Measurements from ENCODE around the gene SP2. TPM values are rescaled to one million over a fixed set of nuclear protein-coding genes. Genes with fewer than 3 reads are reported as not detected.

The SP2 gene
- total and polyA plus RNA-seq, 10 donors = 4.5 to 22.6 (median 15.1) TPM

- peaks cover 4 to 95% (median 68%) of the 10 kb centered on the region in 7 donors for H3K27me3 ChIP-seq (replicated peaks in 1 of 7)
- intact Hi-C loops (cut with DNase I; ENCODE audit: low total_unique reads) = no loop called here
- no peaks in the 10 kb centered on the region for H3K36me3 ChIP-seq
- WGBS, 5 donors = 63 to 73% (median 70%) methylated on average over 22 to 23 of the region's 23 CpGs
- TF ChIP-seq POLR2AphosphoS5 (IDR thresholded peaks at IDR 0.05) = no peak
- TF ChIP-seq POLR2A (IDR thresholded peaks at IDR 0.05) = no peak
- no peak for TF ChIP-seq CTCF (IDR thresholded peaks at IDR 0.05 in 8 of 11, conservative IDR thresholded peaks at IDR 0.05 in 3 of 11)
- DNase-seq = no peak
- peaks cover 14 to 50% (median 36%) of the 10 kb centered on the region in 6 donors for H3K4me1 ChIP-seq
- H3K4me3 ChIP-seq = no peak overlapping the region
- H3K27ac ChIP-seq = no peak overlapping the region
- H3K9me3 ChIP-seq = no peaks in the 10 kb centered on the region
These were observed 47.9 kb upstream of the SP2 start for GRCh38 chr17:47848198-47848513.

GRCh38 chr17:47850373-47850691, 45.7 kb upstream of the SP2 start:
- peak; percentile 51 for DNase-seq
- H3K4me1 ChIP-seq = peaks cover 14 to 48% (median 36%) of the 10 kb centered on the region in 6 donors
- peak overlapping the region in 7 of 8 donors; percentile 14 to 67 (median 31) for H3K4me3 ChIP-seq
- WGBS, 5 donors = 47 to 74% (median 64%) methylated on average over 9 of the region's 9 CpGs
- H3K27me3 ChIP-seq (replicated peaks in 1 of 7) = peaks cover 4 to 100% (median 79%) of the 10 kb centered on the region in 7 donors
- no peak for TF ChIP-seq CTCF (IDR thresholded peaks at IDR 0.05 in 8 of 11, conservative IDR thresholded peaks at IDR 0.05 in 3 of 11)
- TF ChIP-seq POLR2A (IDR thresholded peaks at IDR 0.05) = no peak
- TF ChIP-seq POLR2AphosphoS5 (IDR thresholded peaks at IDR 0.05) = no peak
- H3K36me3 ChIP-seq = no peaks in the 10 kb centered on the region
- intact Hi-C loops (cut with DNase I; ENCODE audit: low total_unique reads) = loop anchor here (10.0 kb wide), 1 partner anchor 874 kb away; the partner anchor contains the start of genes HOXB13, PRAC1 and PRAC2
- no peaks in the 10 kb centered on the region for H3K9me3 ChIP-seq
- peak overlapping the region in 5 of 8 donors; percentile 5 to 74 (median 57) for H3K27ac ChIP-seq

- Histone ChIP-seq H3K27ac (peak within 1 kb of the TSS in 6 of 8 donors; percentile 5 to 74 (median 50)), H3K27me3 (replicated peaks in 1 of 7) (peaks cover 4 to 100% (median 79%) of the 10 kb centered on the region in 7 donors), H3K4me3 (peak within 1 kb of the TSS; percentile 12 to 67 (median 28)), H3K4me1 (peaks cover 14 to 54% (median 39%) of the 10 kb centered on the region in 6 donors), H3K36me3 (no peaks in the 10 kb centered on the region), H3K9me3 (no peaks in the 10 kb centered on the region)
- peak; percentile 85 for DNase-seq
- TF ChIP-seq POLR2A (IDR thresholded peaks at IDR 0.05) = no peak
- peak in 2 of 11 experiments; percentile 22 to 30 for TF ChIP-seq CTCF (IDR thresholded peaks at IDR 0.05 in 8 of 11, conservative IDR thresholded peaks at IDR 0.05 in 3 of 11)
- peak in 2 of 3 donors; percentile 45 to 72 for TF ChIP-seq POLR2AphosphoS5 (IDR thresholded peaks at IDR 0.05)
- WGBS, 5 donors = 5 to 10% (median 7%) methylated on average over 41 to 71 of the region's 71 CpGs
- intact Hi-C loops (cut with DNase I; ENCODE audit: low total_unique reads) = loop anchor here (10.0 kb wide), 1 partner anchor 874 kb away; the partner anchor contains the start of genes HOXB13, PRAC1 and PRAC2
These were observed 45.1 kb upstream of the SP2 start, which contains the start of gene SP6 for GRCh38 chr17:47850692-47851573. TSS of gene SP6 (minus strand) at chr17:47851163. CDS start at chr17:47848429, 2,734 bp downstream.

- H3K4me3 ChIP-seq = peak overlapping the region in 1 of 8 donors; percentile 67
- peaks cover 4 to 98% (median 72%) of the 10 kb centered on the region in 7 donors for H3K27me3 ChIP-seq (replicated peaks in 1 of 7)
- WGBS, 5 donors = 30 to 44% (median 41%) methylated on average over 11 of the region's 11 CpGs
- no peak overlapping the region for H3K27ac ChIP-seq
- intact Hi-C loops (cut with DNase I; ENCODE audit: low total_unique reads) = loop anchor here (10.0 kb wide), 1 partner anchor 873 kb away; the partner anchor contains the start of genes HOXB13, PRAC1 and PRAC2
- no peaks in the 10 kb centered on the region for H3K9me3 ChIP-seq
- peaks cover 14 to 53% (median 38%) of the 10 kb centered on the region in 6 donors for H3K4me1 ChIP-seq
- TF ChIP-seq POLR2A (IDR thresholded peaks at IDR 0.05) = no peak
- TF ChIP-seq POLR2AphosphoS5 (IDR thresholded peaks at IDR 0.05) = no peak
- no peak for TF ChIP-seq CTCF (IDR thresholded peaks at IDR 0.05 in 8 of 11, conservative IDR thresholded peaks at IDR 0.05 in 3 of 11)
- no peaks in the 10 kb centered on the region for H3K36me3 ChIP-seq
- DNase-seq = no peak
These were observed 44.3 kb upstream of the SP2 start for GRCh38 chr17:47851764-47852112.

All from spleen (tissue), 11 donors.